Kidney epithelial cell (primary cell): ENCODE data around the gene DEFB129. TPM values are rescaled to one million over a fixed set of nuclear protein-coding genes. Genes with fewer than 3 reads are reported as not detected.
"Not testable (repeated sequence)": the region's sequence is repeated elsewhere in the genome, so short reads cannot be mapped to it uniquely, and the experiment has no call there.

Experiments used
- DNase-seq: peaks from one replicate; pipeline ENCODE4 v3.0.0-alpha.2; 2010; ENCODE audit warnings: low read depth
- H3K27me3 ChIP-seq: 2 replicates; pipeline ENCODE4 v1.6.0; 2011; ENCODE audit warnings: low read length; ENCODE audit not compliant: control insufficient read depth, insufficient read depth
- H3K36me3 ChIP-seq: 2 replicates; pipeline ENCODE4 v1.5.1; 2011; ENCODE audit warnings: low read length; ENCODE audit not compliant: control insufficient read depth, insufficient read depth
- H3K4me3 ChIP-seq: 2 replicates; pipeline ENCODE4 v1.5.1; 2011; ENCODE audit warnings: low read depth, mild to moderate bottlenecking, control low read depth, low read length
- CTCF ChIP-seq: IDR thresholded peaks from 2 replicates; pipeline ENCODE4 v1.5.1; 2011; ENCODE audit warnings: mild to moderate bottlenecking, moderate library complexity, low read length, control low read depth, inconsistent platforms; ENCODE audit not compliant: insufficient read depth, poor library complexity, severe bottlenecking
- total RNA-seq: library from RNA; depleted of rRNA; stranded (reverse); fragments of >200 nt; gene quantifications from 2 replicates; pipeline ENCODE4 v1.2.3, GENCODE V29; 2015

DEFB129 gene
- total RNA-seq, 1 donor from 2014 or later: not detected

- H3K36me3 ChIP-seq: no peaks in the 10 kb centered on the region
- TF ChIP-seq CTCF: no peak
- no peak overlapping the region for H3K4me3 ChIP-seq
Measured at GRCh38 chr20:237929-238328, 10.9 kb downstream of the DEFB129 start.

GRCh38 chr20:242905-243304, 15.8 kb downstream of the DEFB129 start:
- TF ChIP-seq CTCF: no peak
- DNase-seq: no peak

More at GRCh38 chr20:237929-238328, 10.9 kb downstream of the DEFB129 start:
- no peak for DNase-seq
- no peaks in the 10 kb centered on the region for H3K27me3 ChIP-seq

GRCh38 chr20:251354-251753, 24.3 kb downstream of the DEFB129 start:
- Histone ChIP-seq H3K4me3 (no peak overlapping the region), H3K36me3 (no peaks in the 10 kb centered on the region), H3K27me3 (no peaks in the 10 kb centered on the region)
- DNase-seq: no peak
- no peak for TF ChIP-seq CTCF

More at GRCh38 chr20:242905-243304, 15.8 kb downstream of the DEFB129 start:
- Histone ChIP-seq H3K4me3 (no peak overlapping the region), H3K36me3 (no peaks in the 10 kb centered on the region), H3K27me3 (no peaks in the 10 kb centered on the region)

GRCh38 chr20:252801-253200, 25.7 kb downstream of the DEFB129 start:
- TF ChIP-seq CTCF: no peak
- Histone ChIP-seq H3K4me3 (no peak overlapping the region), H3K27me3 (no peaks in the 10 kb centered on the region), H3K36me3 (no peaks in the 10 kb centered on the region)
- DNase-seq: no peak

GRCh38 chr20:253447-253846, 26.4 kb downstream of the DEFB129 start:
- not testable (repeated sequence) for H3K4me3 ChIP-seq, H3K36me3 ChIP-seq, H3K27me3 ChIP-seq, DNase-seq

- H3K27me3 ChIP-seq: peaks cover 2% of the 10 kb centered on the region
- no peaks in the 10 kb centered on the region for H3K36me3 ChIP-seq
- no peak for DNase-seq
- H3K4me3 ChIP-seq: no peak within 1 kb of the TSS
- TF ChIP-seq CTCF: no peak
Measured at GRCh38 chr20:257419-257818, 30.4 kb downstream of the DEFB129 start, which contains the start of gene DEFB132. Gene DEFB132, plus strand, starts transcription at chr20:257724. Its CDS starts 55 bp downstream, at chr20:257779.
